Measurements from ENCODE around the gene MIEF2.
A peak's percentile ranks its signal among the peaks of the same experiment; 100 is the strongest.

Gene MIEF2

DNA sequence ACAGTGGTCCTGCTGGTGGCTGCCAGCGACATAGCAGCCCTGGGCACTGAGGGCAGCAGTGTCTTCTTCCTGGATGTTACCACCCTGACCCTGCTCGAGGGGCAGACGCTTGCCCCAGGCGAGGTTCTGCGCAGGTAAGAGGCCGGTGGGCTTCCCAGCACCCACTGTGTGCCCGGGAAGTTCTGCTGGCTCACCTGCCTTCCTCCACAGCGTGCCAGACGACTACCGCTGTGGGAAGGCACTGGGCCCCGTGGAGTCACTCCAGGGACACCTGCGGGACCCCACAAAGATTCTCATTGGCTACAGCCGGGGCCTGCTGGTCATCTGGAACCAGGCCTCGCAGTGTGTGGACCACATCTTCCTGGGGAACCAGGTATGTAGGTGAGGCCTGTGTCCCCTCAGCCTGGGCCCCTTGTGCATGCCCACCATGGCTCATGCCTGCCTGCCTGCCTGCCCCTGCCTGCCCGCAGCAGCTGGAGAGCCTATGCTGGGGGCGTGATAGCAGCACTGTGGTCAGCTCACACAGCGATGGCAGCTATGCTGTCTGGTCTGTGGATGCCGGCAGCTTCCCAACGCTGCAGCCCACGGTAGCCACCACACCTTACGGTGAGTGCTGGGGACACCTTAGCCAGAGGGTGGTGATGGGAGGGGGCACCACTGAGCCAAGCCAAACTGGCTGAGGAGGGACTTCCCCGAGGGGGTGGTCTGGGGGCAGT, 26.5 kb upstream of the MIEF2 start:
- no peak overlapping the region for H3K4me3 ChIP-seq
- H3K27ac ChIP-seq = no peak overlapping the region

DNA sequence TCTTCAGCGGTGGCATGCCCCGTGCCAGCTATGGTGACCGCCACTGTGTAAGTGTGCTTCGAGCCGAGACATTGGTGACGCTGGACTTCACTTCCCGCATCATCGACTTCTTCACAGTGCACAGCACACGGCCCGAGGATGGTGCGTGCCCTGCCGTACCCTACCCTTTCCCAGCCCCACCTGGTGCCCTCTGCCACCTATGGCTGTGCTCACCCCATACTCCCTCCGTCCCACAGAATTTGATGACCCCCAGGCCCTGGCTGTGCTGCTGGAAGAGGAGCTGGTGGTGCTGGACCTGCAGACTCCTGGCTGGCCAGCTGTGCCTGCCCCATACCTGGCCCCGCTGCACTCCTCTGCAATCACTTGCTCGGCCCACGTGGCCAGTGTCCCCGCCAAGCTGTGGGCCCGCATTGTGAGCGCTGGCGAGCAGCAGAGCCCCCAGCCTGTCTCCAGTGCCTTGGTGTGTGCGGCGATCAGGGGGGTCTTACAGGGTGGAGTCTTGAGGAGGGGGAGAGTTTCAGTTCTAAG, 25.5 kb upstream of the MIEF2 start:
- H3K27ac ChIP-seq = peak overlapping the region in 13 of 21 experiments; percentile 31 to 83 (median 62)

DNA sequence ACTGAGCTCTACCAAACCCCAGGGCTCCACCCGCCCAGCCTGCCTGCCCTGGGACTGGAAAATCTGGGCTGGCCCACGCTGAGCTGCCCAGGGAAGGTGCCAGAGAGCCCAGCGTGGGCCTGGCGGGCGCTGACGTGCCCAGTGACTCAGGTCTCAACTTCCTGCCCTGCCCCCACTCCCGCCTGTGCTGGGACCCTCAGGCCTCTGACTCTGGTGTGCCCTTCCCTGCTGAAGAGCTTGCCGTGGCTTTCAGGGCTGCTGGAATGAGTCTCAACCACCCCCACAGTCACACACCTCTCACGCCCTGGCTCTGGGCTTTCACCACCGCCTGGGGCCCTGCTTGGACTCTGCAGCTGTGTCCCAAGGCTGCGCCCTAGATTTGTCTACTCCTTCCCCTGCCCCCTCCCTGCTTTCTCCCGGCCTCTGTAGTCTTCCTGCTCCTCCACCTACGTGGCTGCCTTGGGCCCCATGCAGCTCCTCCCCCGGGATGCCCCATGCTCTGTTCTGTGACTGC, 24.7 kb upstream of the MIEF2 start:
- Histone ChIP-seq H3K27ac (peak overlapping the region in 16 of 21 experiments; percentile 31 to 83 (median 58)), H3K4me3 (no peak overlapping the region)

More for the DNA sequence above, 25.5 kb upstream of the MIEF2 start:
- H3K4me3 ChIP-seq = no peak overlapping the region

DNA sequence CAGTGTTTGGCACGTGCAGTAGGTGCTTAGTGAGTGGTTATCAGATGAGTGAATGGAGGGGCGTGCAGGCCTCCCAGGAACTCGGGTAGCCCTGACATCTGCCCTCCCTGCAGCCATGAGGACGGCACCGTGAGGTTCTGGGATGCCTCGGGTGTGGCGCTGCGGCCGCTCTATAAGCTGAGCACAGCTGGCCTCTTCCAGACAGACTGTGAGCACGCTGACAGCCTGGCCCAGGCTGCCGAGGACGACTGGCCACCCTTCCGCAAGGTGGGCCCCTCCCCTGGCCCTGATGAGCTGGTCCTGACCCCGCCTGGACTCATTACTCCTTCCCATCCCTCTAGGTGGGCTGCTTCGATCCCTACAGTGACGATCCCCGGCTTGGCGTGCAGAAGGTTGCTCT, 24.0 kb upstream of the MIEF2 start:
- Histone ChIP-seq H3K4me3 (no peak overlapping the region), H3K27ac (peak overlapping the region in 7 of 21 experiments; percentile 39 to 83 (median 61))

DNA sequence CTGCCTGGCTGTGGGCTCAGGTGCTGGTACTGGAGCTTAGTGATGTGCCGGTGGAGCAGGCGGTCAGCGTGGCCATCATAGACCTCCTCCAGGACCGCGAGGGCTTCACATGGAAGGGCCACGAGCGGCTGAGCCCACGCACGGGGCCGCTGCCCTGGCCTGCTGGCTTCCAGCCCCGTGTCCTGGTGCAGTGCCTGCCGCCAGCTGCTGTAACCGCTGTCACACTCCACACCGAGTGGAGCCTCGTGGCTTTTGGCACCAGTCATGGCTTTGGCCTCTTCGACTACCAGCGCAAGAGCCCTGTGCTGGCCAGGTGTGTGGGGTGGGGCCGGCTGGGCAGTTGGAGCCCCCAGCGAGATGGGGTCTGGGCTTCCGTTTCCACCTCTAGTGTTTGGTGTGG, 23.0 kb upstream of the MIEF2 start:
- Histone ChIP-seq H3K4me3 (no peak overlapping the region), H3K27ac (no peak overlapping the region)

DNA sequence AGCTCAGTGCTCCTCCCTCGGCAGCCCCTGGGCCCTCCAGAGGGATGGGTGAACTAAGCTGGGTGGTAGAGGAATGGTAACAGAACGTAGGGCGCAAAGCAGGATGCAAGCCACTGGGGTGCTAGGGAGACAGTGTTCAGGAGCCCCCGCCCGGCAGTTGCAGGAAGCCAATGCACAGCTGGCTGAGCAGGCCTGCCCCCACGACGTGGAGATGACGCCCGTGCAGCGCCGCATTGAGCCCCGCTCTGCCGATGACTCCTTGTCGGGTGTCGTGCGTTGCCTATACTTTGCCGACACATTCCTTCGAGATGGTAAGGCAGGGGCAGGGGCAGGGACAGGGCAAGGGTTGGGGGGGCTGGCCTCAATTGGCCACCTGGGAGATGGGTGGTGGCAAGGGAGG, 22.2 kb upstream of the MIEF2 start:
- Histone ChIP-seq H3K4me3 (no peak overlapping the region), H3K27ac (no peak overlapping the region)

DNA sequence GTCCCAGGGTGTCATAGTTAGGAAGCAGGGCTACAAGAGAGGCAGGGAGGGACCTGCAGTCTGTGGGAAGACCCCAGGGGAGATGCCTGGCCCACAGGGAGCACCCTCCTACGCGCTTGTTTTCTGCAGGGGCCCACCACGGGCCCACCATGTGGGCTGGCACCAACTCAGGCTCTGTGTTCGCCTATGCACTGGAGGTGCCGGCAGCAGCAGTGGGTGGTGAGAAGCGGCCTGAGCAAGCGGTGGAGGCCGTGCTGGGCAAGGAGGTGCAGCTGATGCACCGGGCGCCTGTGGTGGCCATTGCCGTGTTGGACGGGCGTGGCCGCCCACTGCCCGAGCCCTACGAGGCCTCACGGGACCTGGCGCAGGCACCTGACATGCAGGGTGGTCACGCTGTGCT, 20.0 kb upstream of the MIEF2 start:
- no peak overlapping the region for H3K4me3 ChIP-seq
- H3K27ac ChIP-seq = no peak overlapping the region

DNA sequence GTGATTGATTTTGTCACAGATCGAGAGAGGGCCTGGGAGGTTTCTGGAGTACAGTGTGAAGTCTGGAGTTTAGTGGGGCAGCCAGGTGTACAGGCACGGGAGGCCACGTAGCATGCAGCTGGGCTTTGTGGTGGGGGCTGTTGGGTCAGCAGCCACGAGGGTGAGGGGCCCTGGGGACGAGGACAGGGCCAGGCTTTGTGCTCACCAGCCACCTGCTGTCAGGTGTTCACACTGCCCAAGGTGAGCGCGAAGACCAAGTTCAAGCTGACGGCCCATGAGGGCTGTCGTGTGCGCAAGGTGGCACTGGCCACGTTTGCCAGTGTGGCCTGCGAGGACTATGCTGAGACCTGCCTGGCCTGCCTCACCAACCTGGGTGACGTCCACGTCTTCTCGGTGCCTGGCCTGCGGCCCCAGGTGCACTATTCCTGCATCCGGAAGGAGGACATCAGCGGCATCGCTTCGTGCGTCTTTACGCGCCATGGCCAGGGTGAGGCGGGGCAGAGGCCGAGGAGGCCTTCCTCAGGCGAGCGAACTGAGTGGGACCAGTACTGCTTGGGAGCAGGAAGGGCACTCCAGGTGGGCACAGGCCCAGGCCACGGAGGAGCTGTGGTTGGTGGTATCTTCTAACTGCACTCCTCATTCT, 19.1 kb upstream of the MIEF2 start:
- H3K4me3 ChIP-seq = no peak overlapping the region
- H3K27ac ChIP-seq = no peak overlapping the region

DNA sequence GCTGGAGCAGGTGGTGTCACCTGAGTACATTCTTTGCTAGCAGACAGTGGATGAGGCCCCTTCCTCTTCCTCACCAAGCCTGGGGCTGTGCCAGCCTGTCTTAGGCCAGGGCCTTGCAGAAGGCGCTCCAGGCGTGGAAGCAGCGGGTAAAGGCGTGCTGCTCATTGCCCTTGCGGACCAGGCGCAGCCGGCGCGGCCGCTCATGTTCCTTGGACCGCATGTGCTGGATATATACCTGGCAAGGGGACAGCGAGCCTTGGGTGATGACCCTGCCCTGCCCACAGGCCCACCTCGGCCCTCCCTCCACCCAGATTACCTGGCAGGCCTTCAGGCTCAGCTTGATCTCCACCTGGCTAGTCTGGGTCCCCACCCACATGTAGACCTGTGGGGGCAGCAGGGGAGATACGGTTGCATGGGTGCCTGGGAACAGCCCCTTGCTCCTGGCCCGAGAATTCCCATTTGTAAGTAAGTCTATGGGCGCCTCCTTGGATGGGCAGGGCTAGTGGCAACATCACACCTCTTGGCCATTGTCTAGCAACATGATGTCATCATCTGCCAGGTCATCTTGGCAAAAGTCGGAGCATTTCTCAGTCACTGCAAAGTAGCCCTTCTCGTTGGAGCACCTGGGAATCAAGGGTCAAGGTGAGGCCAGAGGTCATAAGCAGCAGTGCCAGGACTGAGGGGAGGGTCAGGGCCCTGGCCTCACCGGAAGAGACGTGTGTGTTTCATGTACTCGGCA, 15.3 kb upstream of the MIEF2 start:
- no peak overlapping the region for H3K4me3 ChIP-seq

DNA sequence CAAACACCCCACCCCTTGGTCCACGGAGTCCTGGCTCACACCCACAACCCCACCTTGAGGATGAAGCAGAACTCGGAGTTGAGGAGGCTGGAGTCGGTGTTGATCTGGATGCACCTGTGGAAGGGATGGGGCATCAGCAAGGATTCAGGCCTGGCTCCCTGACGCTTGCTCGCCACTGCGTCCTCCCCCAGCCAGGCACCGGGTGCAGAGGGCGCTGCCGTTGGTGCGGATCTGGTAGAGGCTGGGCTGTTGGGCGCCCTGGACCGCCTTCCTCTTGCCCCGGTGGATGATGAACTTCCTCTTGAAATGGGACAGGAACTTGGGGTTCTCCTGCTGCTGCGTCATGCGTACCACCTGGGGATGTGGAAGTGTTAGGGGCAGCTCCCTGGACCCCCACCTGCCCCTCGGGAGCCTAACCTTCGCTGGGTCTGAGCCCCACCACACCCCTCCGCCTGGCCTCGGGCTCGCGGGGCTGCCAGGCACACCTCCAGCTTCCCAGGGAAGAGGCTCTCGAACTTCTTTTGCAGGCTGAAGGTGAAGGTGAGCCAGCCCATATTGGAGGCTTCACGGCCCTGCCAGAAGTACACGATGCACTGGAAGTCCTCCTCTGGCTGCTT, 14.2 kb upstream of the MIEF2 start:
- H3K4me3 ChIP-seq = peak overlapping the region in 1 of 7 experiments; percentile 17
- peak overlapping the region in 2 of 21 experiments; percentile 0 to 24 for H3K27ac ChIP-seq

More for the DNA sequence above, 15.3 kb upstream of the MIEF2 start:
- no peak overlapping the region for H3K27ac ChIP-seq

DNA sequence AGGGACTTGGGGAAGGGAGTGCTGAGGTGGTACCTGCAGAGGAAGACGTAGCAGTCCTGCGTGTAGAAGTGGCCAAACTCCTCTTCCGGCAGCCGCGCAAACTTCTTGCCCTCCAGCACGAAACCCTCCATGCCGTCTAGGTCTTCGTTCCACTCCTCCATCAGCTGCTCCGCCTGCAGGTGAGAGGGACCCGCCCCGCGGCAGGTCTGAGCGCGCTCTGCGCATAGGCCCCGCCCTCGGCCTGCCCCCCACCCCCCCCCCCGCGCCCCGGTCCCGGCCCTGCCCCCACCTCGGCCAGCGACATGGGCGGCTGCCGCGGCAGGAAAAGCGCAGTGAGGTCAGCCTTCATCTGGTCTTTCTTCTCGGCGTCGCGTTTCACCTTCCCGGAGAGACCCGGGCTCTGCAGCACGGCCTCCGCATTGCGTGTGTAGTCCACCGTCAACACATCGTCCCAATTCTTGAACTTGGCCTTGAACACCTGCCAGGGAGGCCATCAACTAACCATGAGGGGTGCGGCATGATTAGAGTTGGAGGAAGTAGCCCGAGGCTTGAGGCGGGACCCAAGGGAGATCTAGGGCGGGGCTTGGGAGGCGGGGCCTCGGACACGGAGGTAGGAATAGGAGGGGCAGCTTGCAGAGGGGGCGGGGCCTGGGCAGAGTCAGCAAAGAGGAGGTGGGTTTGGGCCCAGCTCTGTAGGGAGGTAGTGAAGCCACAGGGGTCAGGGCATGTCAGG, 13.4 kb upstream of the MIEF2 start:
- peak overlapping the region in 3 of 21 experiments; percentile 0 to 44 (median 24) for H3K27ac ChIP-seq
- peak overlapping the region in 1 of 7 experiments; percentile 17 for H3K4me3 ChIP-seq

DNA sequence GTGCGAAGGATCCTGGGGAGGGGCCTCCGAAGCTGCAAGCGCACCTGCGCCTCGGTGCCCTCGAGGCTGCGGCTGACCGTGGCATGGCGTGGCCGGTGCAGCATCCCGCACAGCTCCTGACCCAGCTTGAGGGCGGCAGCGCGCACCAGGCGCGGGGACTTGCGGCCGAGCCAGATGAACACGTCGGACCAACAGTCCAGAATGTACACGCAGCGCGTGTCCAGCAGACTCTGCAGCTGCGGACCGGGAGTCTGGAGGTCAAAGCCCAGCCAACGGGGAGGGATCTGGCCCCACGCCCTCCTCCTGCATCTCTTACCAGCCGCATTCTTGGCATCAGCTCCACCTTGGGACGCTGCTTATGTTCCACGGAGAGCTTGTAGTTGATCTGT, 12.9 kb upstream of the MIEF2 start:
- H3K4me3 ChIP-seq = no peak overlapping the region
- H3K27ac ChIP-seq = peak overlapping the region in 1 of 21 experiments; percentile 44

DNA sequence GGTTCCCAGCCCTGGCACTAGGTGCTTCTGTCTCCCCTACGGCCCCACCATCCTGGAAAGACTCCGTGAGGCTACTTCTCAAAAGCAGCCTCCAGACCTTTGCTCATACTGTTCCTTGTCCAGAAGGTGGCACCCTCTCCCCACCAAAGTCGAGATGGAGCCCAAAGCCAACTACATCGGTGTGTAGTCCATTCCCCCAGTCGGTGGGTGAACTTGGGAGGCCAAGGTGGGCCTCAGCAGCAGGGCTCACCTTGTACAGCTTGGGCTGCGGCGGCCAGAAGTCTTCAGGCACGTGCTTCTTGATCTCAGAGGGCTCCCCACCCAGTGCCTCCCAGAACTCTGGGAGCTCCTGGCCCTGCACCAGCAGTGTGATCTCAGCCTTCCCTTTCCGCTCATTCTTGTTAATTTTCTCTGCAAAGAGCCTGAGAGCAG, 12.1 kb upstream of the MIEF2 start:
- Histone ChIP-seq H3K4me3 (no peak overlapping the region), H3K27ac (peak overlapping the region in 6 of 21 experiments; percentile 2 to 46 (median 4))

DNA sequence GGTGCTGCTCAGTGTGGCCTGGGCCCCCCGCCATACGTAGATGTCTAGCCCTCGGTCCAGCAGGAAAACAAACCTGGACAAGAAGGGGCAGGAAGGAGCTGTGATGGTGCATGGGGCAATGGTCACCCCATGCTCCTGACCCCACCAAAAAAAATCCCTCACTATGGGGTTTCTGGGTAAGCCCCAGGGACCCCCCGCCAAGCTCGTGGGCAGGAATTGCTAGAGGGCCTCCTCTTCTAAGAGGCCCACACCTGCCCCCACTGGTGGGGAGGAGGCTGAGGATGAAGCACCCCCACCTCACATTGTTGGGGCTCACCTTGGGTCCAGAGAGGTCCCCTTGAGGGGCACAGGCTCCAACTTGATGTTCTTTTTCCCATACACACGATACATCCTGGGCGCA, 11.7 kb upstream of the MIEF2 start:
- Histone ChIP-seq H3K4me3 (no peak overlapping the region), H3K27ac (peak overlapping the region in 7 of 21 experiments; percentile 2 to 46 (median 4))

DNA sequence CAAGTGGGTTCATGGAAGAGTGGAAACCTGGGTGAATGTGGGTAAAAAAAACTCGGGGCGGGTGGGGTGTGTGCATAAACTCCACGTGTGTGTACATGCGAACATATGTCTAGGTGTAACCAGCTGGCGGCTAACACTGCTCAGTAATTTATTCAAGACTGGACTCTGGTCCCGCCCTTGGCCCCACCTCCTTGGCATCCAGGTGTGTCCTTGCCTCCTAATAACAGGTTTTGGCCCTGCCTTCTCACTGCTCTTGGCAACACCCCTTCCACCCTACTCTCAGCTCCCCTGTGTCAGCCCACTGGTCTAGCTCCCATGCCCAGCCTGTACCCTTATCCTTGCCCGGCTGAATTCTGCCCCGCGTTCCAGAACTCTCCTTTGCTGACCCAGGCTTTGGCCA, 10.2 kb upstream of the MIEF2 start:
- no peak overlapping the region for H3K4me3 ChIP-seq
- H3K27ac ChIP-seq = no peak overlapping the region

DNA sequence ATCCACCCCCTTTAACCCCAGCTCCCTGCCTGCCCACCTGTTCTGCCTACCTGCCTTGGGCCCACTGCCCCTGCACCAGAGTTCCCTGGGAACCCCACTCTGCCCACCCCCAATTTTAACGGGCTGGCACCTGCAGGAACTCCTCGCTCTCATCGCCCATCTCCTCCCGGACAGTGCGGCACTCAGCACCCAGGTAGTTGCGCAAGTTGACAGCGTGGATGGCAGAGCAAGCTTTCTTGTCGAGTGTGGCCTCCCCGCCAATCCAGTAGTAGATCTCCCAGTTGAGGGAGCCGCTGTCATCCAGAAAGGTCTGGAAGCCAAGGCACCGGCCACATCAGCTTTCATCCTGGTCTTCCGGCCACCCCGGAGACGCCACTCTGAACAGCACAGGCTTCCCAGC, 9.8 kb upstream of the MIEF2 start:
- no peak overlapping the region for H3K27ac ChIP-seq
- no peak overlapping the region for H3K4me3 ChIP-seq

DNA sequence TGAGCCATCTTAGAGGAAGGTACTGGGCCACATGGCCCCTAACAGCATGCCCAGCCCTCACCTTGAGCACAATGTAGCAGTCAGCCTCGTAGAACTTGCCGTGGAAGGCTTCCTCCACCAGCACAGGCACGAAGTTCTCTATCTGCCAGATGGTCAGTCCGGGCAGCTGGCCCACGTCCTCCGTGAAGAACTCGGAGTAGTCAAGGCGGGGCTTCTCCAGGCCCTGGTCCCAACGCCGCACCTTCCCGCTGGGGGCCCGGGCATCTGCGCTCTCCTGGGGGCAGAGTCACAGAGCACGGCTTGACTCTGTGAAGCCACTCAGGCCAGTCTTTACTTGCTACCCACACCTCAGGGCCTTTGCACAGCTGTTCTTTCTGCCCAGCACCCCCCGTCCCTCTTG, 9.3 kb upstream of the MIEF2 start:
- Histone ChIP-seq H3K4me3 (no peak overlapping the region), H3K27ac (no peak overlapping the region)

DNA sequence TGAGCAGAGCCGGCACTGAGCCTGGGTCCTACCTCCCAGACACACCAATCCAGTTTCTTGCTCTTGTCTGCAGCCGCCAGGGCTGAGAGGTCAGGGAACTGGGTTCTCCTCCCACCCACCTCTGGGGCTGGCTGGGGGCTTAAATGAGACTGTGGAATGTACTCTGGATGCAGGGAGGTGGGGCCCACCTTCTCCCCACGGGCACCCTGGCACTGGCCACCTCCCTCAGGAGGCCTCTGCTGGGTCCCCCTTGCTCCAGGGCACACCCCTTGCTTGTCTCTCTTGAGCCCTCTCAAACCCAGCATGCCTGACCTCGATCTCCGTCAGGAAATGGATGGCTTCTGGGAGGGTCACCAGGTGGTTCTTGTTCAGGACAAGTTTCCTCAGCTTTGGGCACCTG, 8.3 kb upstream of the MIEF2 start:
- Histone ChIP-seq H3K27ac (no peak overlapping the region), H3K4me3 (no peak overlapping the region)

Measured in skin epidermis (tissue), 12 donors.